Activated CD4-positive, alpha-beta T cell treated with anti-CD3 and anti-CD28 coated beads, Interleukin-2, amount 50 U/mL, for 16 hours (primary cell): ENCODE data around the gene CHST15.
"Not testable (repeated sequence)": the region's sequence is repeated elsewhere in the genome, so short reads cannot be mapped to it uniquely, and the experiment has no call there.

Experiments
- DNase-seq: peaks from one replicate; pipeline ENCODE4 v3.0.0-alpha.2; 2020

CHST15 gene

GRCh38 chr10:124096494-124096893 lies 3.1 kb upstream of the CHST15 start:
- no peak for DNase-seq

GRCh38 chr10:124095801-124096200 lies 2.4 kb upstream of the CHST15 start:
- not testable (repeated sequence) for DNase-seq

- no peak for DNase-seq
Observed at GRCh38 chr10:124095096-124095495, 1.7 kb upstream of the CHST15 start.

GRCh38 chr10:124094419-124094785 lies 1.0 kb upstream of the CHST15 start:
- no peak for DNase-seq

GRCh38 chr10:124093774-124094418 lies 498 bp upstream of the CHST15 start:
- DNase-seq: not testable (repeated sequence)

GRCh38 chr10:124092250-124092859 lies 1.0 kb downstream of the CHST15 start:
- DNase-seq: no peak

GRCh38 chr10:124091646-124092249 lies 1.6 kb downstream of the CHST15 start:
- DNase-seq: no peak

- DNase-seq: no peak
Observed at GRCh38 chr10:124090601-124091209, 2.7 kb downstream of the CHST15 start.

GRCh38 chr10:124089859-124090258 lies 3.5 kb downstream of the CHST15 start:
- DNase-seq: no peak

GRCh38 chr10:124088915-124089314 lies 4.5 kb downstream of the CHST15 start:
- no peak for DNase-seq

- no peak for DNase-seq
Observed at GRCh38 chr10:124087672-124088634, 5.4 kb downstream of the CHST15 start.

GRCh38 chr10:124086787-124087671 lies 6.4 kb downstream of the CHST15 start:
- no peak for DNase-seq

- DNase-seq: no peak
Observed at GRCh38 chr10:124086097-124086710, 7.2 kb downstream of the CHST15 start.

- DNase-seq: no peak
Observed at GRCh38 chr10:124085680-124086079, 7.7 kb downstream of the CHST15 start.

- no peak for DNase-seq
Observed at GRCh38 chr10:124084708-124085107, 8.7 kb downstream of the CHST15 start.

- no peak for DNase-seq
Observed at GRCh38 chr10:124083740-124084397, 9.5 kb downstream of the CHST15 start.

GRCh38 chr10:124083047-124083739 lies 10.2 kb downstream of the CHST15 start:
- no peak for DNase-seq

GRCh38 chr10:124082555-124082954 lies 10.8 kb downstream of the CHST15 start:
- DNase-seq: no peak

- DNase-seq: no peak
Observed at GRCh38 chr10:124081547-124082140, 11.8 kb downstream of the CHST15 start.

GRCh38 chr10:124079864-124080263 lies 13.5 kb downstream of the CHST15 start:
- no peak for DNase-seq
